ENCODE data around the gene MFSD6.

The MFSD6 gene

GRCh38 chr2:190365499-190366204 lies 42.5 kb upstream of the MFSD6 start:
- no peak for DNase-seq (ENCODE audit: low spot score)

DNA sequence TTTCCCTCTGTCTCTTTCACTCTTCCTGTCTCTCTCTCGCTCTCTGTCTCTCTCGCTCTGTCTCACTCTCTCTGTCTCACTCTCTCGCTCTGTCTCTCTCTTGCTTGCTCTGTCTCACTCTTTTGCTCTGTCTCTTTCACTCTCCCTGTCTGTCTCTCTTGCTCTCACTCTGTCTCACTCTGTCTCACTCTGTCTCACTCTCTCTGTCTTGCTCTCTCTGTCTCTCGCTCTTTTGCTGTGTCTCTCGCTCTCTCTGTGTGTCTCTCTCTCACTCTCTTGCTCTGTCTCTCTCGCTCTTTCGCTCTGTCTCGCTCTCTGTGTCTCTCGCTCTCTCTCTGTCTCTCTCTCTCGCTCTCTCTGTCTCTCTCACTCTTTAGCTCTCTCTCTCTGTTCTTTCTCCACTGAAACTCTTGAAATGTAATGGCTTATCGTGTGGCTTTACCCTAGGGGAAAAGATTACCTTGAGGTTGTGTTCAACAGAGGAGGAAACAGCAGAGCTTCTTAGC lies 41.9 kb upstream of the MFSD6 start:
- TF ChIP-seq CTCF (IDR thresholded peaks at IDR 0.05; ENCODE audit: extremely low read depth, insufficient read depth, missing control alignments), result no peak
- DNase-seq (ENCODE audit: low spot score), result no peak
- in situ Hi-C loops (cut with MboI; ENCODE audit: low pct_unique_long_range_greater_than_20kb, low sequenced_read_pairs, unreplicated experiment), result no loop called here

More at GRCh38 chr2:190365499-190366204, 42.5 kb upstream of the MFSD6 start:
- in situ Hi-C loops (cut with MboI; ENCODE audit: low pct_unique_long_range_greater_than_20kb, low sequenced_read_pairs, unreplicated experiment), result no loop called here
- TF ChIP-seq CTCF (IDR thresholded peaks at IDR 0.05; ENCODE audit: extremely low read depth, insufficient read depth, missing control alignments), result no peak

DNA sequence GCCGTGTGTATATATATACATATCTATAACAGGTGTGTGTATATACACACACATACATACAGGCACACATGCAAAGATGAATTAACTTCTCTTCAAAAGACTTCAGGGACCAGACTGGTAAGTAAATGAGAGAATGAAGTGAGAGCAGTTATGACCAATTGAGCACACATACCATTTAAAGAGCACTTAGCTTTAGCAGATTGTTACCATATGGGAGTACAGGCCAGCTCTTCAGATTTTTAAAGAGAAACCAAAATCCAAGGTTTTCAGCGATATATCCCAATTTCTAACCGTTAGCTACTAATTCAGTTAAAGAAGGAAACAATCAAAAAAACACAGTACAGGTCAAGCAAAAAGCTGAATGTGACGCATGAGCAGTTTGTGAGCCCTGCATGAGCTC lies 41.1 kb upstream of the MFSD6 start:
- TF ChIP-seq CTCF (IDR thresholded peaks at IDR 0.05; ENCODE audit: extremely low read depth, insufficient read depth, missing control alignments), result no peak
- in situ Hi-C loops (cut with MboI; ENCODE audit: low pct_unique_long_range_greater_than_20kb, low sequenced_read_pairs, unreplicated experiment), result no loop called here
- no peak for DNase-seq (ENCODE audit: low spot score)

DNA sequence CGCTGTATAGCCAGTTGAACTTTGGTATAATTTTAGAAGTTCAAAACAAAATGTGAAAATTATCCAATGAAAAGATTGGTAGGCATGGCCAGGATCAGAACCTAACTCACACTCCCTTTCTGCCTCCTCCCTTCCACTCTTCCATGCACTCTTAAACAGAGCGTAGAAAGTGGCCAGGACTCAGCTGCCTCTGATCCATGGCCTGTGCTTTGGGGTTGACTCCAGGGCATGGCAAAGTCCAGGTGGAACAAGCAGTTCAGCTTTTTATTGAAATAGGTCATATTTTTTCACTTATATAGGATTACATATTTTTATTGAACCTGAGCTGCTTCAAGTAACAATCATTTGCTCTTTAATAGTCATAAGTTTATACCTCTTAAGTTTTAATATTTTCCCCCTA lies 38.5 kb upstream of the MFSD6 start:
- in situ Hi-C loops (cut with MboI; ENCODE audit: low pct_unique_long_range_greater_than_20kb, low sequenced_read_pairs, unreplicated experiment), result loop anchor here (10.0 kb wide), 1 partner anchor 285 kb away; no protein-coding TSS in a partner anchor
- no peak for TF ChIP-seq CTCF (IDR thresholded peaks at IDR 0.05; ENCODE audit: extremely low read depth, insufficient read depth, missing control alignments)
- DNase-seq (ENCODE audit: low spot score), result no peak

GRCh38 chr2:190376083-190376482 lies 32.1 kb upstream of the MFSD6 start:
- in situ Hi-C loops (cut with MboI; ENCODE audit: low pct_unique_long_range_greater_than_20kb, low sequenced_read_pairs, unreplicated experiment), result loop anchor here (10.0 kb wide), 1 partner anchor 291 kb away; no protein-coding TSS in a partner anchor
- no peak for DNase-seq (ENCODE audit: low spot score)
- no peak for TF ChIP-seq CTCF (IDR thresholded peaks at IDR 0.05; ENCODE audit: extremely low read depth, insufficient read depth, missing control alignments)

GRCh38 chr2:190376591-190377245 lies 31.4 kb upstream of the MFSD6 start:
- TF ChIP-seq CTCF (IDR thresholded peaks at IDR 0.05; ENCODE audit: extremely low read depth, insufficient read depth, missing control alignments), result no peak
- in situ Hi-C loops (cut with MboI; ENCODE audit: low pct_unique_long_range_greater_than_20kb, low sequenced_read_pairs, unreplicated experiment), result loop anchor here (10.0 kb wide), 1 partner anchor 292 kb away; no protein-coding TSS in a partner anchor
- DNase-seq (ENCODE audit: low spot score), result no peak
